ENCODE results near the gene LRRC27.

DNA sequence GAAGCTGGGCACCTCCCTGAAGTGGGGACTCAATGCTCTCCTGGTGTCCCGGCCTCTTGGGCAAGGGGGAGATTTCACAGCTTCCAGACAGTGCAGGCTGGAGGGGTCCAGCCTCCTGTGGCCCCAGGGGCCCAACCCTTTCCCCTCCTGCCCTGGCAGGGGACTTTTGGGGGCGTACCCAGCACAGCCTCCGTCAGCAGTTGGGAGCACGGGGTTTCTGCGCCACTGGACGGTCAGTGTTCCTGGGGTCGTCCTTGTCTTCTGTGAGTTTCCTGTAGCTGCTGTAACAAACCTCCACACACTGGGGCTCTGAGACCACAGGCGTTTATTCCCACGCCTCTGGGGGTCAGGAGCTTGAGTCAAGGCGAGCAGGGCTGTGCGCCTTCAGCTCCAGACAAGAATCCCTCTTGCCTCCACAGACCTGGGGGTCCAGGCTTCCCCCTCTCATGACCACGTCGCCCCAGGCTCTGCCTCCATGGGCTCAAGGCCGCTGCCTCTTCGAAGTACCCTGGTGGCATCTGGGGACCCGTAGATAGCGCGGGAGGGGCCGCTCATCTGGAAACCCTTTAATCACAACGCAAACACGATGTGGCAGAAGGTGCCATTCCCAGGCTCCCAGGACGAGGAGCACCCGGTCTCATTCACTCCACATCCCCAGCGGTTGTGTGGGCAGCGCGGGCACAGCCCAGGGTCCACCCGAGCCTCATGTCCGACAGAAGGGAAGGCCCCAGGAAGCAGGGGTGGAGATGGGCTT is 79.0 kb downstream of the LRRC27 start:
- TF ChIP-seq CTCF (IDR thresholded peaks at IDR 0.05 in 2 of 3, conservative IDR thresholded peaks at IDR 0.05 in 1 of 3; ENCODE audit: borderline replicate concordance in 1 of 3, insufficient read depth in 1 of 3, low read depth in 2 of 3, low read length in 2 of 3) (no peak), CEBPB (IDR thresholded peaks at IDR 0.05; ENCODE audit: low read depth) (no peak)
- TF ChIP-seq, protein P1, sequence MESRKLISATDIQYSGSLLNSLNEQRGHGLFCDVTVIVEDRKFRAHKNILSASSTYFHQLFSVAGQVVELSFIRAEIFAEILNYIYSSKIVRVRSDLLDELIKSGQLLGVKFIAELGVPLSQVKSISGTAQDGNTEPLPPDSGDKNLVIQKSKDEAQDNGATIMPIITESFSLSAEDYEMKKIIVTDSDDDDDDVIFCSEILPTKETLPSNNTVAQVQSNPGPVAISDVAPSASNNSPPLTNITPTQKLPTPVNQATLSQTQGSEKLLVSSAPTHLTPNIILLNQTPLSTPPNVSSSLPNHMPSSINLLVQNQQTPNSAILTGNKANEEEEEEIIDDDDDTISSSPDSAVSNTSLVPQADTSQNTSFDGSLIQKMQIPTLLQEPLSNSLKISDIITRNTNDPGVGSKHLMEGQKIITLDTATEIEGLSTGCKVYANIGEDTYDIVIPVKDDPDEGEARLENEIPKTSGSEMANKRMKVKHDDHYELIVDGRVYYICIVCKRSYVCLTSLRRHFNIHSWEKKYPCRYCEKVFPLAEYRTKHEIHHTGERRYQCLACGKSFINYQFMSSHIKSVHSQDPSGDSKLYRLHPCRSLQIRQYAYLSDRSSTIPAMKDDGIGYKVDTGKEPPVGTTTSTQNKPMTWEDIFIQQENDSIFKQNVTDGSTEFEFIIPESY (IDR thresholded peaks at IDR 0.05; ENCODE audit: extremely low read depth, insufficient replicate concordance, low read length): no peak
